ENCODE results near the gene TRIM8.

DNA sequence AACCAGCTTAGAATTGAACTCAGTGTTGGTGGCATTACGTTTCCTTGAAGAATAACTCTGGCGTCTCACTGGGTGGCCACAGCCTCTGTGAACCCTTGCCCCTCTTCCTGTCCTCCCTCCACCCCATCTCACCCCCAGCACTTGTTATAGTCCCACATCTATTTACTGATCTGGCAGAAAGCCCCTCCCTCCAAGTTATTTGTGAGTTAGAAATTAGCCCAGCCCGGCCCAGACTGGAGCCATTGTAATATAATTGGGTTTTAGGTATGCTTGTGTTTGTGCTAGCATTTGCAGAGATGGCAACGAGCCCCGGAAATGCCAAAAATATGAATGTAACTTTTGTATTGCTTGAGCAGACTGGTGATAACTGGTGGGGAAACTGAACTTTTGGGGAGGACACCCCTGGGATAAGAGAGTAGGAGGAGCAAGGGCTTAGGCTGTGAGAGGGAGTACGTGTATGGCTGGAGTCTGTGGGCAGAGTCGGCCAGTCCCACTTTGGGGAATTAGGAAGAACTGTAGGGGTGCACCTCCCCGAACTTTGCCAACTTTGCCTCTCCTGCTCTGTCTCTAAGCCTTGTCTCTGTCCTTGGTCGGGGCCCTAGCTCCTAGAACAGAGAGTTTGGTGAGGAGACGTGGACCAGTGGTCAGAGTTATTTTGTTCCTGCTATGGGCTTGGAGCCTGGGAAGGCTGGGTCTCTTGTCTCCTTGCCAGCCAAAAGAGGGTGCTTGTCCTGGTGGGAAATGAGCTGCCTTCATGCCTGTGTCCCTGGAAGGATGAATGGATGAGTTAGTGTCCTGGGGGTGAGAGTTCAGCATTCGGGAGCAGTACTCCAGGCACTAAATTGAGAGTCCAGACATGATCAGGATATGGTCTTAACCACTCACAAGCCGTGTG lies 19.3 kb upstream of the TRIM8 start:
- TF ChIP-seq EZH2 (IDR thresholded peaks at IDR 0.05; ENCODE audit: insufficient read depth, poor library complexity, severe bottlenecking): no peak
- no peak for TF ChIP-seq EZH2phosphoT487 (IDR thresholded peaks at IDR 0.05; ENCODE audit: insufficient read depth, low read depth)

All from GM23248 (cell line).